Smooth muscle cell (in vitro differentiated cells): ENCODE measurements around the gene RYR2. TPM values are rescaled to one million over a fixed set of nuclear protein-coding genes. Genes with fewer than 3 reads are reported as not detected.

Experiments used
- DNase-seq: peaks from one replicate; lab custom pipeline; 2025; ENCODE audit not compliant: unreplicated experiment; lab: John Stamatoyannopoulos, UW
- H2AFZ ChIP-seq: fragments of 200-600 bp; sonication (generic); 2 replicates; pipeline ENCODE4 v1.6.0; 2016; ENCODE audit warnings: antibody characterized with exemption, low read depth, mild to moderate bottlenecking
- H3F3A ChIP-seq: fragments of 200-600 bp; sonication (generic); 2 replicates; pipeline ENCODE4 v1.6.0; 2017; ENCODE audit warnings: antibody characterized with exemption, low read depth
- H3K27ac ChIP-seq: fragments of 200-600 bp; sonication (generic); 2 replicates; pipeline ENCODE4 v1.5.1; 2016; ENCODE audit warnings: low read depth, mild to moderate bottlenecking
- H3K27me3 ChIP-seq: fragments of 200-600 bp; sonication (generic); 2 replicates; pipeline ENCODE4 v1.6.1; 2016; ENCODE audit warnings: low read depth, mild to moderate bottlenecking
- H3K36me3 ChIP-seq: fragments of 200-600 bp; sonication (generic); 2 replicates; pipeline ENCODE4 v1.5.1; 2016; ENCODE audit warnings: low read depth
- H3K4me1 ChIP-seq: fragments of 200-600 bp; sonication (generic); 2 replicates; pipeline ENCODE4 v1.5.1; 2016; ENCODE audit warnings: low read depth
- H3K4me2 ChIP-seq: fragments of 200-600 bp; sonication (generic); 2 replicates; pipeline ENCODE4 v1.6.0; 2016; ENCODE audit warnings: mild to moderate bottlenecking
- H3K4me3 ChIP-seq: fragments of 200-600 bp; sonication (generic); 2 replicates; pipeline ENCODE4 v1.5.1; 2016; ENCODE audit warnings: mild to moderate bottlenecking
- H3K79me2 ChIP-seq: fragments of 200-600 bp; sonication (generic); 2 replicates; pipeline ENCODE4 v1.6.0; 2016; ENCODE audit warnings: low read depth, mild to moderate bottlenecking
- H3K9ac ChIP-seq: fragments of 200-600 bp; sonication (generic); 2 replicates; pipeline ENCODE4 v1.6.0; 2016; ENCODE audit warnings: low read depth
- H3K9me3 ChIP-seq: fragments of 200-600 bp; sonication (generic); replicated peaks from 2 replicates; pipeline ENCODE4 v1.5.1; 2016; ENCODE audit warnings: low read depth
- H4K20me1 ChIP-seq: fragments of 200-600 bp; sonication (generic); 2 replicates; pipeline ENCODE4 v1.6.0; 2016; ENCODE audit warnings: low read depth
- WGBS: methylation state at CpG from one replicate; pipeline ENCODE4 v1.1.7; 2016; ENCODE audit warnings: low lambda C conversion rate; 5-methylcytosine and 5-hydroxymethylcytosine counted together
- polyA plus RNA-seq: library from polyadenylated mRNA; unstranded; fragments of >200 nt; fragmentation: Nextera tagmentation; extraction: Ambion mirVana; gene quantifications from 2 replicates; pipeline ENCODE4 v1.2.1, GENCODE V29; 2016
- total RNA-seq: library from RNA; depleted of rRNA; stranded (reverse); fragments of >200 nt; gene quantifications from 2 replicates; pipeline ENCODE4 v1.2.3, GENCODE V29; 2014
- TF ChIP-seq, protein P1 (sequence below): fragments of 200-600 bp; sonication (generic); IDR thresholded peaks from 2 replicates; pipeline ENCODE4 v1.5.1; 2017; ENCODE audit warnings: borderline replicate concordance, mild to moderate bottlenecking, antibody characterized with exemption; ENCODE audit not compliant: insufficient read depth, poor library complexity, severe bottlenecking

Gene RYR2
- total and polyA plus RNA-seq, 2 experiments from 2014 or later = 0.09 TPM; not detected in 1

DNA sequence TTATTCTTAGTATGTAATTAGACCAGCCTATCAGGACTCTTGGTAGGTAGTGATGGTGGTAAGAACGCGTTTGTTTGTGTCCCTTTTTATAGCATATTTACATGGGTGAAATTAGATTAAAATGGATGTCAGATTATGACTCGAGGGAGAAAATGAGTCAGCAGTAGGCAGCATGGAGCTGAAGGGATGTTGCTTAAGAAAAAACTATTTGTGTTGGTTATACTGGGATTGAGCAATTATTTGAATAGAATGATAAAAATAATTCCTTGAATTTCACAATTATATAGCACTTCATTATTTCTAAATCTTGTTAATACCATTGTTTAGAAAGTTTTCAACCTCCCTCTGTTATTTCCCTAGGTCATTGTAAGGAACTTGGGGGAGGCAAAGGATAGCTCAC lies 348.8 kb downstream of the RYR2 start:
- TF ChIP-seq, protein P1, sequence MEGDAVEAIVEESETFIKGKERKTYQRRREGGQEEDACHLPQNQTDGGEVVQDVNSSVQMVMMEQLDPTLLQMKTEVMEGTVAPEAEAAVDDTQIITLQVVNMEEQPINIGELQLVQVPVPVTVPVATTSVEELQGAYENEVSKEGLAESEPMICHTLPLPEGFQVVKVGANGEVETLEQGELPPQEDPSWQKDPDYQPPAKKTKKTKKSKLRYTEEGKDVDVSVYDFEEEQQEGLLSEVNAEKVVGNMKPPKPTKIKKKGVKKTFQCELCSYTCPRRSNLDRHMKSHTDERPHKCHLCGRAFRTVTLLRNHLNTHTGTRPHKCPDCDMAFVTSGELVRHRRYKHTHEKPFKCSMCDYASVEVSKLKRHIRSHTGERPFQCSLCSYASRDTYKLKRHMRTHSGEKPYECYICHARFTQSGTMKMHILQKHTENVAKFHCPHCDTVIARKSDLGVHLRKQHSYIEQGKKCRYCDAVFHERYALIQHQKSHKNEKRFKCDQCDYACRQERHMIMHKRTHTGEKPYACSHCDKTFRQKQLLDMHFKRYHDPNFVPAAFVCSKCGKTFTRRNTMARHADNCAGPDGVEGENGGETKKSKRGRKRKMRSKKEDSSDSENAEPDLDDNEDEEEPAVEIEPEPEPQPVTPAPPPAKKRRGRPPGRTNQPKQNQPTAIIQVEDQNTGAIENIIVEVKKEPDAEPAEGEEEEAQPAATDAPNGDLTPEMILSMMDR = no peak
- Histone ChIP-seq H3K4me2 (no peak overlapping the region), H3K9ac (no peak overlapping the region), H3K4me3 (no peak overlapping the region), H3K9me3 (no peaks in the 10 kb centered on the region), H3K27me3 (no peaks in the 10 kb centered on the region), H2AFZ (no peak overlapping the region), H3K27ac (no peak overlapping the region), H3K4me1 (no peaks in the 10 kb centered on the region), H3K36me3 (no peaks in the 10 kb centered on the region), H4K20me1 (no peaks in the 10 kb centered on the region), H3K79me2 (no peaks in the 10 kb centered on the region), H3F3A (no peaks in the 10 kb centered on the region)
- WGBS = 39% methylated on average over 3 of the region's 3 CpGs
- DNase-seq = no peak

DNA sequence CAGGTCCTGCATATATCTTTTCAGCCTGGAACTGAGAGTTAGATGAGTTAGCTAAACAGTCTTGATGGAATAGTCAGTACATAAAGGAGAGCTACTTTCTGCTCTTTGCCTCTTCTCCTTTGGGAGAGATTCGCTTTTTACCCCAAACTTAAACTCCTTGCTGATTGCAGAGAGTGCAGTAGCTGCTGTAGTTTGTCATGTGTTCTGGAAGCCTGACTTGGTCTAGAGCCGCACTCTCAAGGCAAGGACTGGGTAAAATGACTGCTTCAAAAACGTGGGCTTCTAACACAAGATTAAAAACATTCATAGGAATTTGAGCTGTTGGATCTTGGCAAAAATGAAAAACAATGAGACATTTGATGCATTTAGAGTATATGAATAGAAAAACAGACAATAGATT lies 351.6 kb downstream of the RYR2 start:
- H2AFZ ChIP-seq = peak overlapping the region; percentile 35
- no peaks in the 10 kb centered on the region for H3K36me3 ChIP-seq
- no peak for DNase-seq
- H3K27ac ChIP-seq = peak overlapping the region; percentile 7
- no peaks in the 10 kb centered on the region for H3K4me1 ChIP-seq
- H3F3A ChIP-seq = no peaks in the 10 kb centered on the region
- WGBS = 68% methylated on average over 3 of the region's 3 CpGs
- H4K20me1 ChIP-seq = no peaks in the 10 kb centered on the region
- no peak overlapping the region for H3K4me3 ChIP-seq
- no peak overlapping the region for H3K9ac ChIP-seq
- no peaks in the 10 kb centered on the region for H3K27me3 ChIP-seq
- no peaks in the 10 kb centered on the region for H3K79me2 ChIP-seq
- no peaks in the 10 kb centered on the region for H3K9me3 ChIP-seq
- H3K4me2 ChIP-seq = no peak overlapping the region
- TF ChIP-seq, protein P1 = no peak

DNA sequence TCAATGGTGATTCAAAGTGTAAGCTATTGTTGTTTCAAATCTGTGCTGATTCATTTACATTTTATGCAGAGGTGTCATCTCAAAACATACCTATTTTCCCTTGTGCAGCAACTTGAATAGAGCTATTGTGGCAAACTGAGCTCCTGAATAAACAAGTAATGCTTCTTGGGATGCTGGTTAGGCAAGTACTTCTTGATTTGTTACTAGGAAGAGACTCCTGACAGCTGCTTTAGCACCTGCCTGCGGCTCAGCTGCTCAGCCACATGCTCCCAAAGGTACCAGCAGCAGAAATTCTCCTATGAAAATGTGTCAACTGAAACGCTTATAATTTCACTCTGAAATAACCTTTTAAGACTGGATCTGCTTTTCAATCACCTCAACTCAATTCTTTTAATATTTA lies 352.3 kb downstream of the RYR2 start:
- Histone ChIP-seq H3K4me3 (no peak overlapping the region), H3K4me1 (no peaks in the 10 kb centered on the region), H2AFZ (no peak overlapping the region), H3F3A (no peaks in the 10 kb centered on the region), H3K27me3 (no peaks in the 10 kb centered on the region), H3K79me2 (no peaks in the 10 kb centered on the region), H3K4me2 (no peak overlapping the region), H3K9ac (no peak overlapping the region), H3K9me3 (no peaks in the 10 kb centered on the region), H3K27ac (peak overlapping the region; percentile 7), H4K20me1 (no peaks in the 10 kb centered on the region), H3K36me3 (no peaks in the 10 kb centered on the region)
- TF ChIP-seq, protein P1 = no peak
- 67% methylated on average over 2 of the region's 2 CpGs for WGBS
- no peak for DNase-seq

DNA sequence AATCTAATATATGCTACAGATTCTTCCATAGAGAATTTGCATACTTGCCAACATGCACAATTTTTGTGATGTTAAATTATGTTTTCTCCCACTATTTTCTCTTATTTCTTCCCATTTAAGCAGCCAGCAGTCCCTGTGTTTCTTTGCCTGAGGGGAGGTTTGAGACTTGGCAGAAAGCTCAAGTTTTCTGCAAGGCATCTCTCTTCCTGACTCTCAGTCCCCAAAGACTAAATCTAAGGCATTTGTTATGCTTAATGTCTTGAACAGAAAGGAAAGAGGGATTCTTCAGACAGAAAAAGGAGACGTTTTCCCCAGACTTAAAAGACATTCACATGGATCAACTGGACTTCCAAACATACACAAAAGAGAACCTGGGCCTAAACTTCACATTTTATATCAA lies 354.4 kb downstream of the RYR2 start:
- no peaks in the 10 kb centered on the region for H3K27me3 ChIP-seq
- no peak overlapping the region for H3K4me2 ChIP-seq
- H3K9me3 ChIP-seq = no peaks in the 10 kb centered on the region
- H3K4me3 ChIP-seq = no peak overlapping the region
- no peaks in the 10 kb centered on the region for H3K4me1 ChIP-seq
- TF ChIP-seq, protein P1 = no peak
- WGBS = 28% methylated on average over 1 of the region's 1 CpG
- no peak overlapping the region for H2AFZ ChIP-seq
- H4K20me1 ChIP-seq = no peaks in the 10 kb centered on the region
- no peak overlapping the region for H3K9ac ChIP-seq
- no peaks in the 10 kb centered on the region for H3K36me3 ChIP-seq
- no peak for DNase-seq
- no peak overlapping the region for H3K27ac ChIP-seq
- H3K79me2 ChIP-seq = no peaks in the 10 kb centered on the region
- no peaks in the 10 kb centered on the region for H3F3A ChIP-seq
